ENCODE measurements around the gene BARX2.

The BARX2 gene

GRCh38 chr11:129374081-129374992 lies 1.3 kb upstream of the BARX2 start:
- DNase-seq = no peak

- peak; percentile 6 for DNase-seq
Measured at GRCh38 chr11:129374993-129375750, 476 bp upstream of the BARX2 start.

- no peak for DNase-seq
Measured at GRCh38 chr11:129376658-129377341, 1.2 kb downstream of the BARX2 start.

GRCh38 chr11:129377739-129378138 lies 2.1 kb downstream of the BARX2 start:
- no peak for DNase-seq

- DNase-seq = no peak
Measured at GRCh38 chr11:129380413-129380812, 4.8 kb downstream of the BARX2 start.

GRCh38 chr11:129382583-129382982 lies 6.9 kb downstream of the BARX2 start:
- no peak for DNase-seq

- no peak for DNase-seq
Measured at GRCh38 chr11:129383060-129383459, 7.4 kb downstream of the BARX2 start.

- DNase-seq = no peak
Measured at GRCh38 chr11:129383502-129383901, 7.9 kb downstream of the BARX2 start.

GRCh38 chr11:129384415-129384814 lies 8.8 kb downstream of the BARX2 start:
- no peak for DNase-seq

- no peak for DNase-seq
Measured at GRCh38 chr11:129385801-129386200, 10.2 kb downstream of the BARX2 start.

- DNase-seq = no peak
Measured at GRCh38 chr11:129386795-129387397, 11.2 kb downstream of the BARX2 start.

- DNase-seq = no peak
Measured at GRCh38 chr11:129387434-129387833, 11.8 kb downstream of the BARX2 start.

- no peak for DNase-seq
Measured at GRCh38 chr11:129388824-129389223, 13.2 kb downstream of the BARX2 start.

GRCh38 chr11:129390303-129390821 lies 14.7 kb downstream of the BARX2 start:
- DNase-seq = no peak

- no peak for DNase-seq
Measured at GRCh38 chr11:129391360-129391759, 15.7 kb downstream of the BARX2 start.

GRCh38 chr11:129391821-129392220 lies 16.2 kb downstream of the BARX2 start:
- DNase-seq = no peak

GRCh38 chr11:129392995-129393394 lies 17.3 kb downstream of the BARX2 start:
- no peak for DNase-seq

- no peak for DNase-seq
Measured at GRCh38 chr11:129394709-129395108, 19.1 kb downstream of the BARX2 start.

GRCh38 chr11:129395432-129395831 lies 19.8 kb downstream of the BARX2 start:
- no peak for DNase-seq

GRCh38 chr11:129395883-129396282 lies 20.2 kb downstream of the BARX2 start:
- DNase-seq = no peak

GRCh38 chr11:129396454-129396853 lies 20.8 kb downstream of the BARX2 start:
- no peak for DNase-seq
